Measurements from ENCODE around the gene WDR45B.

GRCh38 chr17:82638183-82638773 is 10.0 kb downstream of the WDR45B start:
- TF ChIP-seq CTCF (conservative IDR thresholded peaks at IDR 0.05; ENCODE audit: low read length) (no peak), EZH2phosphoT487 (IDR thresholded peaks at IDR 0.05; ENCODE audit: borderline replicate concordance, low read depth, low read length) (no peak)
